Measurements from ENCODE around the gene SNCG. TPM values are rescaled to one million over a fixed set of nuclear protein-coding genes. Genes with fewer than 3 reads are reported as not detected.

SNCG gene
- polyA plus RNA-seq, 3 donors: 1.8 TPM; not detected in 2

GRCh38 chr10:86956848-86957448 lies 1.5 kb upstream of the SNCG start:
- Histone ChIP-seq H3K4me1 (ENCODE audit: control insufficient read depth in 1 of 2, insufficient read depth in 2 of 2, low read length in 2 of 2) (peaks cover 28 to 40% of the 10 kb centered on the region in 2 donors), H3K79me2 (ENCODE audit: insufficient read depth, low read length) (no peaks in the 10 kb centered on the region), H4K20me1 (ENCODE audit: insufficient read depth, low read length) (no peaks in the 10 kb centered on the region), H3K27me3 (ENCODE audit: control insufficient read depth in 2 of 2, insufficient read depth in 2 of 2, low read length in 2 of 2) (no peaks in the 10 kb centered on the region), H2AFZ (ENCODE audit: insufficient read depth, low read depth, low read length, poor library complexity, severe bottlenecking) (no peak overlapping the region), H3K4me2 (replicated peaks; ENCODE audit: extremely low read depth, low read length, poor library complexity, severe bottlenecking) (no peak overlapping the region), H3K9me3 (replicated peaks in 1 of 2; ENCODE audit: control insufficient read depth in 1 of 2, insufficient read depth in 1 of 2, low read length in 2 of 2) (peaks cover 8 to 19% of the 10 kb centered on the region in 2 donors), H3K4me3 (replicated peaks in 1 of 3; ENCODE audit: low read depth in 2 of 3, low read length in 3 of 3) (no peak overlapping the region), H3K36me3 (replicated peaks in 1 of 2; ENCODE audit: control insufficient read depth in 1 of 2, insufficient read depth in 2 of 2, low read length in 2 of 2) (no peaks in the 10 kb centered on the region), H3K27ac (ENCODE audit: low read depth in 1 of 2, low read length in 2 of 2) (no peak overlapping the region), H3K9ac (ENCODE audit: insufficient read depth, low read length, poor library complexity, severe bottlenecking) (no peak overlapping the region)
- H3K4me3 Mint-ChIP-seq: no peak overlapping the region
- DNase-seq: no peak
- peaks cover 1 to 5% (median 4%) of the 10 kb centered on the region in 3 donors for H3K27me3 Mint-ChIP-seq (ENCODE audit: low read depth in 3 of 3)
- peaks cover 15 to 29% (median 22%) of the 10 kb centered on the region in 7 donors for H3K9me3 Mint-ChIP-seq
- TF ChIP-seq CTCF (IDR thresholded peaks at IDR 0.05): no peak
- H3K4me1 Mint-ChIP-seq: peaks cover 29% of the 10 kb centered on the region
- intact Hi-C loops (cut with micrococcal nuclease): no loop called here
- peak overlapping the region in 1 of 7 donors; percentile 8 for H3K27ac Mint-ChIP-seq
- 89% methylated on average over 7 of the region's 7 CpGs for WGBS (ENCODE audit: insufficient coverage)
- peaks cover 0 to 5% of the 10 kb centered on the region in 2 donors for H3K36me3 Mint-ChIP-seq

- 31% methylated on average over 4 of the region's 9 CpGs for WGBS (ENCODE audit: insufficient coverage)
- Mint-ChIP-seq H3K4me3 (peak within 1 kb of the TSS in 1 of 2 donors; percentile 48), H3K27ac (peak within 1 kb of the TSS in 3 of 7 donors; percentile 8 to 54 (median 11)), H3K4me1 (peaks cover 32% of the 10 kb centered on the region), H3K27me3 (ENCODE audit: low read depth in 3 of 3) (peaks cover 1 to 5% (median 4%) of the 10 kb centered on the region in 3 donors), H3K9me3 (peaks cover 11 to 22% (median 15%) of the 10 kb centered on the region in 7 donors), H3K36me3 (no peaks in the 10 kb centered on the region)
- peak within 1 kb of the TSS; percentile 33 for H2AFZ ChIP-seq (ENCODE audit: insufficient read depth, low read depth, low read length, poor library complexity, severe bottlenecking)
- no peaks in the 10 kb centered on the region for H3K79me2 ChIP-seq (ENCODE audit: insufficient read depth, low read length)
- no peak for DNase-seq
- H3K9ac ChIP-seq (ENCODE audit: insufficient read depth, low read length, poor library complexity, severe bottlenecking): no peak within 1 kb of the TSS
- H4K20me1 ChIP-seq (ENCODE audit: insufficient read depth, low read length): no peaks in the 10 kb centered on the region
- no peak within 1 kb of the TSS for H3K4me2 ChIP-seq (replicated peaks; ENCODE audit: extremely low read depth, low read length, poor library complexity, severe bottlenecking)
- H3K4me1 ChIP-seq (ENCODE audit: control insufficient read depth in 1 of 2, insufficient read depth in 2 of 2, low read length in 2 of 2): peaks cover 34 to 45% of the 10 kb centered on the region in 2 donors
- no peaks in the 10 kb centered on the region for H3K27me3 ChIP-seq (ENCODE audit: control insufficient read depth in 2 of 2, insufficient read depth in 2 of 2, low read length in 2 of 2)
- peaks cover 2 to 13% of the 10 kb centered on the region in 2 donors for H3K9me3 ChIP-seq (replicated peaks in 1 of 2; ENCODE audit: control insufficient read depth in 1 of 2, insufficient read depth in 1 of 2, low read length in 2 of 2)
- H3K36me3 ChIP-seq (replicated peaks in 1 of 2; ENCODE audit: control insufficient read depth in 1 of 2, insufficient read depth in 2 of 2, low read length in 2 of 2): no peaks in the 10 kb centered on the region
- H3K27ac ChIP-seq (ENCODE audit: low read depth in 1 of 2, low read length in 2 of 2): no peak within 1 kb of the TSS
- H3K4me3 ChIP-seq (replicated peaks in 1 of 3; ENCODE audit: low read depth in 2 of 3, low read length in 3 of 3): no peak within 1 kb of the TSS
- intact Hi-C loops (cut with micrococcal nuclease): no loop called here
- no peak for TF ChIP-seq CTCF (IDR thresholded peaks at IDR 0.05)
Observed at GRCh38 chr10:86957471-86958115, 806 bp upstream of the SNCG start, which contains the start of gene MMRN2. Gene MMRN2, minus strand, starts transcription at chr10:86957615. Its CDS starts 74 bp downstream, at chr10:86957541.
